ENCODE measurements around the gene NCMAP.

DNA sequence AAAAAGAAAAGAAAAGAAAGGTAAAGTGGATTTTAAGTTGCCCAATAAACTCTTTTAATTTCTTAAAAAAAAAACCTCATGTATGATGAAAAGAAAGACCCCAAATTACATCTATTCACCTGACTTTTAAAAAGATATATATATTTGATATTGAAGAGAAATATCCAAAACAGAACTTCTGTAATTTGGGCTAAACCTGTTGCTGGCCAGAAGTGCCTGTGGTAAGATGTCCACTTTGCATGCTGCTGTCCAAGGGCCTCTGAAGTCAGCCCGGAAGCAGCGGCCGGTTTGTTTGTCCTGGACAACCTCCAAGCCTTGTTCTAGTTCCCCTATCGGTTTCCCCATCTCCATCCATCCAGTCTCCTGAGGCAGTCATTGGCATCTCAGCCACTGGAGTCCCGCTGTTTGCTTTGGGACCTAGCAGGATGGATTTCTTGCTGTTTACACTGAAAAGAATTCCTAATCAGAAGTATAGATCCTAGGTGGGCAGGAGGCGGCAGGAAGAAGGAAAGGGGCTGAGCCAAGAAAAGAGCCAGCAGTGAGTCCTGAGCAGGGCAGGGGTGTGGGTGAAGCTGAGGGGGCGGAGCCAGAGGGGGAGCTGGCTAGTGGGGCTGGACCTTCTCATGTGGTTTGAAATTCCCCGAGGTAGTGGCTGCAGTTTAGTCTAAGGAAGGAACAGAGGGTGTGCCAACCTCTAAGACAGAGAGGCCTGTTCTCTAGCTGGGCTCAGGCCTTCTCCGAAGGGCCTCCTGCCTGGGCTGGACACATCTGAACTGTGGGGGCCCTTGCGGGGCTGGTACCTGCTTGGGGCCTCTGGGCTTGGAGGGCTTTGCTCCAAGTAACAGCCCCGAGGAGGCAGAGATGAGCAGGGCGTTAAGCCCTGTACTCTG, 3.3 kb downstream of the NCMAP start:
- TF ChIP-seq, protein P1, sequence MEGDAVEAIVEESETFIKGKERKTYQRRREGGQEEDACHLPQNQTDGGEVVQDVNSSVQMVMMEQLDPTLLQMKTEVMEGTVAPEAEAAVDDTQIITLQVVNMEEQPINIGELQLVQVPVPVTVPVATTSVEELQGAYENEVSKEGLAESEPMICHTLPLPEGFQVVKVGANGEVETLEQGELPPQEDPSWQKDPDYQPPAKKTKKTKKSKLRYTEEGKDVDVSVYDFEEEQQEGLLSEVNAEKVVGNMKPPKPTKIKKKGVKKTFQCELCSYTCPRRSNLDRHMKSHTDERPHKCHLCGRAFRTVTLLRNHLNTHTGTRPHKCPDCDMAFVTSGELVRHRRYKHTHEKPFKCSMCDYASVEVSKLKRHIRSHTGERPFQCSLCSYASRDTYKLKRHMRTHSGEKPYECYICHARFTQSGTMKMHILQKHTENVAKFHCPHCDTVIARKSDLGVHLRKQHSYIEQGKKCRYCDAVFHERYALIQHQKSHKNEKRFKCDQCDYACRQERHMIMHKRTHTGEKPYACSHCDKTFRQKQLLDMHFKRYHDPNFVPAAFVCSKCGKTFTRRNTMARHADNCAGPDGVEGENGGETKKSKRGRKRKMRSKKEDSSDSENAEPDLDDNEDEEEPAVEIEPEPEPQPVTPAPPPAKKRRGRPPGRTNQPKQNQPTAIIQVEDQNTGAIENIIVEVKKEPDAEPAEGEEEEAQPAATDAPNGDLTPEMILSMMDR (IDR thresholded peaks at IDR 0.05; ENCODE audit: low read length), result no peak
- no peak for TF ChIP-seq EZH2 (IDR thresholded peaks at IDR 0.05; ENCODE audit: borderline replicate concordance, low read length)
